Measurements from ENCODE around the gene ZCCHC24. TPM values are rescaled to one million over a fixed set of nuclear protein-coding genes. Genes with fewer than 3 reads are reported as not detected.

ZCCHC24 gene
- total and polyA plus RNA-seq, 2 donors from 2014 or later: 8.4 to 21.3 TPM

GRCh38 chr10:79492256-79492655 is 46.8 kb upstream of the ZCCHC24 start:
- Histone ChIP-seq H3K9me3 (ENCODE audit: control insufficient read depth in 2 of 3, insufficient read depth in 1 of 3, low read length in 3 of 3) (no peaks in the 10 kb centered on the region), H3K27ac (ENCODE audit: low read depth in 2 of 2, low read length in 2 of 2) (no peak overlapping the region), H3K4me1 (ENCODE audit: control insufficient read depth in 2 of 3, insufficient read depth in 2 of 3, low read depth in 1 of 3, low read length in 3 of 3) (peaks cover 0 to 6% (median 0%) of the 10 kb centered on the region in 3 donors), H3K4me3 (ENCODE audit: low read length in 3 of 3) (no peak overlapping the region), H3K27me3 (ENCODE audit: control insufficient read depth, insufficient read depth, low read length) (no peaks in the 10 kb centered on the region), H3K9ac (ENCODE audit: low read length in 3 of 3) (no peak overlapping the region), H3K36me3 (ENCODE audit: control insufficient read depth in 2 of 3, insufficient read depth in 3 of 3, low read length in 3 of 3) (no peaks in the 10 kb centered on the region)
- FAIRE-seq (no peak), DNase-seq (peak in 1 of 5 donors; percentile 13)
- intact Hi-C loops (cut with DNase I): loop anchor here (10.0 kb wide), 1 partner anchor 117 kb away; no protein-coding TSS in a partner anchor
- TF ChIP-seq CTCF (IDR thresholded peaks at IDR 0.05; ENCODE audit: borderline replicate concordance, extremely low read depth, insufficient read depth): no peak

GRCh38 chr10:79491143-79491835 is 45.9 kb upstream of the ZCCHC24 start:
- Histone ChIP-seq H3K9me3 (ENCODE audit: control insufficient read depth in 2 of 3, insufficient read depth in 1 of 3, low read length in 3 of 3) (no peaks in the 10 kb centered on the region), H3K9ac (ENCODE audit: low read length in 3 of 3) (no peak overlapping the region)
- intact Hi-C loops (cut with DNase I): loop anchor here (10.0 kb wide), 1 partner anchor 116 kb away; no protein-coding TSS in a partner anchor

GRCh38 chr10:79490400-79491142 is 45.1 kb upstream of the ZCCHC24 start:
- intact Hi-C loops (cut with DNase I): loop anchor here (10.0 kb wide), 1 partner anchor 116 kb away; no protein-coding TSS in a partner anchor
- TF ChIP-seq CTCF (IDR thresholded peaks at IDR 0.05; ENCODE audit: borderline replicate concordance, extremely low read depth, insufficient read depth): no peak
- Histone ChIP-seq H3K4me1 (ENCODE audit: control insufficient read depth in 2 of 3, insufficient read depth in 2 of 3, low read depth in 1 of 3, low read length in 3 of 3) (peaks cover 0 to 6% (median 0%) of the 10 kb centered on the region in 3 donors), H3K4me3 (ENCODE audit: low read length in 3 of 3) (no peak overlapping the region), H3K27me3 (ENCODE audit: control insufficient read depth, insufficient read depth, low read length) (no peaks in the 10 kb centered on the region), H3K36me3 (ENCODE audit: control insufficient read depth in 2 of 3, insufficient read depth in 3 of 3, low read length in 3 of 3) (no peaks in the 10 kb centered on the region), H3K9me3 (ENCODE audit: control insufficient read depth in 2 of 3, insufficient read depth in 1 of 3, low read length in 3 of 3) (no peaks in the 10 kb centered on the region), H3K9ac (ENCODE audit: low read length in 3 of 3) (no peak overlapping the region), H3K27ac (ENCODE audit: low read depth in 2 of 2, low read length in 2 of 2) (no peak overlapping the region)
- FAIRE-seq (no peak), DNase-seq (peak; percentile 65 to 93 (median 74))

More at GRCh38 chr10:79491143-79491835, 45.9 kb upstream of the ZCCHC24 start:
- Histone ChIP-seq H3K27ac (ENCODE audit: low read depth in 2 of 2, low read length in 2 of 2) (no peak overlapping the region), H3K4me1 (ENCODE audit: control insufficient read depth in 2 of 3, insufficient read depth in 2 of 3, low read depth in 1 of 3, low read length in 3 of 3) (peaks cover 0 to 6% (median 0%) of the 10 kb centered on the region in 3 donors), H3K27me3 (ENCODE audit: control insufficient read depth, insufficient read depth, low read length) (no peaks in the 10 kb centered on the region), H3K4me3 (ENCODE audit: low read length in 3 of 3) (no peak overlapping the region), H3K36me3 (ENCODE audit: control insufficient read depth in 2 of 3, insufficient read depth in 3 of 3, low read length in 3 of 3) (no peaks in the 10 kb centered on the region)
- FAIRE-seq (no peak), DNase-seq (peak in 2 of 5 donors; percentile 25 to 34)
- TF ChIP-seq CTCF (IDR thresholded peaks at IDR 0.05; ENCODE audit: borderline replicate concordance, extremely low read depth, insufficient read depth): no peak

Measured in kidney (tissue), 14 donors.